Body of pancreas (tissue), 4 donors: ENCODE measurements around the gene OR4D9. TPM values are rescaled to one million over a fixed set of nuclear protein-coding genes. Genes with fewer than 3 reads are reported as not detected.
"Not testable (repeated sequence)": the region's sequence is repeated elsewhere in the genome, so short reads cannot be mapped to it uniquely, and the experiment has no call there.

ENCODE experiments used
- ATAC-seq: fragments of 150-250 bp; one replicate; pipeline ENCODE4 v1.9.1; 2016
- DNase-seq, 4 donors: peaks; one replicate each; pipeline ENCODE4 v3.0.0-alpha.2; 2019
- H3K27ac ChIP-seq, 4 donors: fragments of 200-600 bp; sonication (generic); 1 replicate in 3 of 4; 2 replicates in 1 of 4; pipeline versions ENCODE4 v1.5.1 to v1.6.1; 2016 to 2019; ENCODE audit warnings: mild to moderate bottlenecking in 1 of 4, mixed read lengths in 1 of 4, moderate library complexity in 1 of 4
- H3K27me3 ChIP-seq, 2 donors: fragments of 200-600 bp; sonication (generic); one replicate each; pipeline ENCODE4 v1.6.0; 2016; ENCODE audit warnings: mild to moderate bottlenecking in 1 of 2
- H3K36me3 ChIP-seq, 2 donors: fragments of 200-600 bp; sonication (generic); replicated peaks in 1 of 2; 2 replicates each; pipeline ENCODE4 v1.5.1; 2016; ENCODE audit warnings: low read depth in 2 of 2; ENCODE audit not compliant: insufficient read depth in 1 of 2
- H3K4me1 ChIP-seq: fragments of 200-600 bp; sonication (generic); one replicate; pipeline ENCODE4 v1.6.0; 2016
- H3K4me3 ChIP-seq, 2 donors: fragments of 200-600 bp; sonication (generic); 1 replicate in 1 of 2; 2 replicates in 1 of 2; pipeline ENCODE4 v1.5.1; 2016 to 2019
- H3K9me3 ChIP-seq, 3 donors: fragments of 200-600 bp; sonication (generic); 1 replicate in 2 of 3; 2 replicates in 1 of 3; pipeline ENCODE4 v1.5.1; 2016
- CTCF ChIP-seq, 7 experiments: fragments of 450-650 bp in 4 of 7; fragments of 200-600 bp in 3 of 7; sonication (generic) in 3 of 7; IDR thresholded peaks; one replicate each; pipeline ENCODE4 v1.5.1; 2016 to 2019; ENCODE audit warnings: antibody characterized with exemption in 7 of 7
- POLR2A ChIP-seq, 3 donors: fragments of 450-650 bp; IDR thresholded peaks; one replicate each; pipeline ENCODE4 v1.6.1; 2016; ENCODE audit warnings: antibody characterized with exemption in 3 of 3, mild to moderate bottlenecking in 2 of 3
- WGBS, 2 donors: methylation state at CpG; one replicate each; pipeline ENCODE4 v1.1.5; 2017; 5-methylcytosine and 5-hydroxymethylcytosine counted together
- intact Hi-C: fragments of 100-400 bp; cut with DNase I; formaldehyde crosslinking; loops from one replicate; pipeline ENCODE4 v1.15.1; 2023
- total RNA-seq, 2 donors: library from RNA; depleted of rRNA; stranded (reverse); fragments of >200 nt; gene quantifications; one replicate each; pipeline ENCODE4 v1.1.0, GENCODE V29; 2016

OR4D9 gene
- total RNA-seq, 2 donors from 2014 or later = not detected

- DNase-seq (no peak), ATAC-seq (no peak)
- Histone ChIP-seq H3K27ac (no peak overlapping the region), H3K36me3 (no peaks in the 10 kb centered on the region), H3K4me1 (peaks cover 7% of the 10 kb centered on the region), H3K4me3 (no peak overlapping the region), H3K27me3 (no peaks in the 10 kb centered on the region), H3K9me3 (no peaks in the 10 kb centered on the region)
- TF ChIP-seq CTCF (IDR thresholded peaks at IDR 0.05) = no peak
- TF ChIP-seq POLR2A (IDR thresholded peaks at IDR 0.05) = no peak
- 62 to 65% methylated on average over 3 of the region's 3 CpGs for WGBS, 2 donors
- intact Hi-C loops = loop anchor here (5.0 to 10.0 kb wide), 2 partner anchors 63 to 135 kb away; no protein-coding TSS in a partner anchor
These were observed 30.9 kb downstream of the OR4D9 start for GRCh38 chr11:59542142-59542810.

- 81 to 92% methylated on average over 1 to 2 of the region's 3 CpGs for WGBS, 2 donors
- ATAC-seq = not testable (repeated sequence)
- intact Hi-C loops = loop anchor here (5.0 to 10.0 kb wide), 2 partner anchors 61 to 134 kb away; no protein-coding TSS in a partner anchor
These were observed 32.4 kb downstream of the OR4D9 start for GRCh38 chr11:59543713-59544112.

GRCh38 chr11:59544869-59545178 is 33.5 kb downstream of the OR4D9 start:
- no peaks in the 10 kb centered on the region for H3K27me3 ChIP-seq
- no peak for DNase-seq
- no peaks in the 10 kb centered on the region for H3K4me1 ChIP-seq
- no peaks in the 10 kb centered on the region for H3K9me3 ChIP-seq
- H3K27ac ChIP-seq = no peak overlapping the region
- TF ChIP-seq CTCF (IDR thresholded peaks at IDR 0.05) (no peak), POLR2A (IDR thresholded peaks at IDR 0.05) (no peak)
- WGBS, 2 donors = 59 to 64% methylated on average over 3 of the region's 3 CpGs
- no peak for ATAC-seq
- intact Hi-C loops = loop anchor here (5.0 to 10.0 kb wide), 2 partner anchors 60 to 132 kb away; no protein-coding TSS in a partner anchor
- no peaks in the 10 kb centered on the region for H3K36me3 ChIP-seq
- H3K4me3 ChIP-seq = no peak overlapping the region

More at GRCh38 chr11:59543713-59544112, 32.4 kb downstream of the OR4D9 start:
- not testable (repeated sequence) for DNase-seq, H3K27ac ChIP-seq, H3K27me3 ChIP-seq, H3K4me1 ChIP-seq, H3K9me3 ChIP-seq, H3K4me3 ChIP-seq, H3K36me3 ChIP-seq

GRCh38 chr11:59545179-59546020 is 34.1 kb downstream of the OR4D9 start:
- WGBS, 2 donors = 90 to 92% methylated on average over 24 of the region's 24 CpGs
- Histone ChIP-seq H3K4me1 (no peaks in the 10 kb centered on the region), H3K36me3 (no peaks in the 10 kb centered on the region), H3K4me3 (no peak overlapping the region), H3K9me3 (no peaks in the 10 kb centered on the region), H3K27ac (no peak overlapping the region), H3K27me3 (no peaks in the 10 kb centered on the region)
- TF ChIP-seq CTCF (IDR thresholded peaks at IDR 0.05) = no peak
- no peak for TF ChIP-seq POLR2A (IDR thresholded peaks at IDR 0.05)
- ATAC-seq (no peak), DNase-seq (no peak)
- intact Hi-C loops = loop anchor here (10.0 kb wide), 1 partner anchor 59 kb away; no protein-coding TSS in a partner anchor

GRCh38 chr11:59547605-59548308 is 36.4 kb downstream of the OR4D9 start:
- H3K36me3 ChIP-seq, H3K27me3 ChIP-seq, ATAC-seq, H3K9me3 ChIP-seq, DNase-seq, H3K27ac ChIP-seq, H3K4me3 ChIP-seq, H3K4me1 ChIP-seq: not testable (repeated sequence)
- intact Hi-C loops = loop anchor here (10.0 kb wide), 1 partner anchor 57 kb away; no protein-coding TSS in a partner anchor
- WGBS, 2 donors = 75% methylated on average over 4 to 5 of the region's 5 CpGs
